ENCODE results near the gene LPIN1.
"Not testable (repeated sequence)": the region's sequence is repeated elsewhere in the genome, so short reads cannot be mapped to it uniquely, and the experiment has no call there.

LPIN1 gene

DNA sequence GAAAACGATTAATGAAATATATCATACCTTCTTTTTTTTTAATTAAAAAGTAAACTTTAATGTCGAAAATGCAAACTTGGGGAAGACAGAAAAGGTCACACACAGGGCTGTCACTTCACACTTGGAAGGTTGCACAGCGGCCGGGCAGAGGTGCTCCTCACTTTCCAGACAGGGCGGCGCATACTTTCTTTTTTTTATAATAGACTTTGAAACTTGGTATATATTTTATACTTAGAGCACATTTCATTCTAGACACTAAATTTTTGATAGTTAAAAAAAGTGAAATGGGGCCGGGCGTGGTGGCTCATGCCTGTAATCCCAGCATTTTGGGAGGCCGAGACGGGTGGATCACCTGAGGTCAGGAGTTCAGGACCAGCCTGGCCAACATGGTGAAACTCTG is 66.9 kb downstream of the LPIN1 start:
- not testable (repeated sequence) for DNase-seq

GRCh38 chr2:11813951-11814350 is 67.5 kb downstream of the LPIN1 start:
- no peak for DNase-seq

DNA sequence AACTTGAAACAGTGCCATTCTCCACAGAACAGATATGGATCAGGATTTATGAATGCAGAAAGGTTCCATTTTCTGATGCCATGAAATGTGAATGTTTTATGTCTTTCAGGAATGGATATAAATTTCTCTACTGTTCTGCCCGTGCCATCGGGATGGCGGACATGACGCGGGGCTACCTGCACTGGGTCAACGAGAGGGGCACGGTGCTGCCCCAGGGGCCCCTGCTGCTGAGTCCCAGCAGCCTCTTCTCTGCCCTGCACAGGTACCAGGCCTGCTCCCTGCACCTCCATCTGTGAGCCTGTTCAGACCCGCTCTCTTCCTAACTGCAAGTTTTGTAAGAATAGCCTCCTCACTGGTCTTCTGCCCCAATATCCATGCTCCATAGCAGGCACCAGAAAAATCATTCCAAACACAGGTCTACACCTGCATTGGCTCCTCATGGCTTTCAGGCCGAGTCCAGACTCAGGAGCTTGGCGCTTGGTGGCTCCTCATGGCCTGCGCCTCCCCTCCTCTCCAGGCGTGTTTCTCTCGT is 68.6 kb downstream of the LPIN1 start:
- DNase-seq = no peak

GRCh38 chr2:11816935-11817334 is 70.5 kb downstream of the LPIN1 start:
- not testable (repeated sequence) for DNase-seq

- no peak for DNase-seq
Observed at GRCh38 chr2:11819235-11819729, 72.8 kb downstream of the LPIN1 start.

DNA sequence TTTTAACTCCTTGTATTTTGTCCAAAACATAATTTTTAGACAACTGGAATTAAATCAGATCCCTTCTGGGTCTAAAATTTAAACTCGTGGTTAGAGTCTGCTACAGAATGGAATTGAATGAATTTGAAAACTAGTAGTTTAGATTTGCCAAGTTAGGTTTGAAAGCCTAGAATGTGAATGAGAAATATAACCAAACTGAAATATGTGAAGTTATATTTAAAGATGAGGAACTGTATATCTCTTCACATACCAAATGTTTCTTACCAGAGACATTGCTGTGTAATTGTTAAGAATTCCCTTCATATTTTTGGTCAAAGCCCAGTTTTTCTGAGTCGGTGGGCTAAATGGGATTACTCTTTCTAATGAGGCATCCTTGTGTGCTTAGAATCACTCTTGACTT is 74.2 kb downstream of the LPIN1 start:
- DNase-seq = no peak

- no peak for DNase-seq
Observed at GRCh38 chr2:11821705-11822104, 75.3 kb downstream of the LPIN1 start.

DNA sequence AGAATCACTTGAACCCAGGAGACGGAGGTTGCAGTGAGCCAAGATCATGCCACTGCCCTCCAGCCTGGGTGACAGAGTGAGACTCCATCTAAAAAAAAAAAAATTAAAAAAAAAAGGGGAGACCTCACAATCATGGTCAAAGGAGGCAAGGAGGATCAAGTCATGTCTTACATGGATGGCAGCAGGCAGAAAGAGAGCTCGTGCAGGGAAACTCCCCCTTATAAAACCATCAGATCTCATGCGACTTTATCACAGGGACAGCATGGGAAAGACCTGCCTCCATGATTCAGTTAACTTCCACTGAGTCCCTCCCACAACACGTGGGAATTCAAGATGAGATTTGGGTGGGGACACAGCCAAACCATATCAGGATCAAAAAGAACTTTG is 75.9 kb downstream of the LPIN1 start:
- DNase-seq = not testable (repeated sequence)

DNA sequence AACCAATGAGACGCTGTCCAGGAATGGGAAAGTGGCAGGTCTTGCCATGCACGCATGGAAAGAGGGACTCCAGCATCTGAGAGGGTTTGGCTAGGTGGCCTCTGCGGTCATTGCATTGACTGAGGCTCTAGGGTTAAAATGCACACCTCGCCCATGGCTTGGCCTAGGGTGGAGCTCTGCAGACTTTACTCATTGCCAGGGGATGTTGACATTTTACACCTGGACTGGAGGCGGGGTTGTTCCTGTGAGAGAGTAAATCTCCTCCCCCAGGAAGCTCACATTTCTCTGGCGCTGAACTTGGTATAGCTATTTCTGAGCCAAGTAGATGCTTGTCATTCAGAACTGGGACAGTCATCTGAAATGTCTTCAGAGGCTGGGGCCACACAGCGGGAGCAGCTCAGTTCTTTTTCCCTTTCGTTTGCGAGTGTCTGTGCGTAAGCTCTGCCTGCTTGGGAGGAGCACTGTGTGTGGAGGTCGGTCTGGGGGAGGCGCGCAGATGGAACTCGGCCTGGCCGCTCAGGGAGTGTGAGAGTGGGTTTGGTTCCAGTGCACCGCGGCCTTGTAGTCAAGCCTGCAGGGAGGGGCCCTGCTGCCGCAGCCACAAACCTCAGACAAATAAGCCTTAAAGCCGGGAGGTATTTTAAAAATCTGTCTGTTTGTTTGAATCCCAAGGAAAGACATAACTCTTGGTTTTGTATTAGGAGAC is 76.5 kb downstream of the LPIN1 start:
- no peak for DNase-seq

DNA sequence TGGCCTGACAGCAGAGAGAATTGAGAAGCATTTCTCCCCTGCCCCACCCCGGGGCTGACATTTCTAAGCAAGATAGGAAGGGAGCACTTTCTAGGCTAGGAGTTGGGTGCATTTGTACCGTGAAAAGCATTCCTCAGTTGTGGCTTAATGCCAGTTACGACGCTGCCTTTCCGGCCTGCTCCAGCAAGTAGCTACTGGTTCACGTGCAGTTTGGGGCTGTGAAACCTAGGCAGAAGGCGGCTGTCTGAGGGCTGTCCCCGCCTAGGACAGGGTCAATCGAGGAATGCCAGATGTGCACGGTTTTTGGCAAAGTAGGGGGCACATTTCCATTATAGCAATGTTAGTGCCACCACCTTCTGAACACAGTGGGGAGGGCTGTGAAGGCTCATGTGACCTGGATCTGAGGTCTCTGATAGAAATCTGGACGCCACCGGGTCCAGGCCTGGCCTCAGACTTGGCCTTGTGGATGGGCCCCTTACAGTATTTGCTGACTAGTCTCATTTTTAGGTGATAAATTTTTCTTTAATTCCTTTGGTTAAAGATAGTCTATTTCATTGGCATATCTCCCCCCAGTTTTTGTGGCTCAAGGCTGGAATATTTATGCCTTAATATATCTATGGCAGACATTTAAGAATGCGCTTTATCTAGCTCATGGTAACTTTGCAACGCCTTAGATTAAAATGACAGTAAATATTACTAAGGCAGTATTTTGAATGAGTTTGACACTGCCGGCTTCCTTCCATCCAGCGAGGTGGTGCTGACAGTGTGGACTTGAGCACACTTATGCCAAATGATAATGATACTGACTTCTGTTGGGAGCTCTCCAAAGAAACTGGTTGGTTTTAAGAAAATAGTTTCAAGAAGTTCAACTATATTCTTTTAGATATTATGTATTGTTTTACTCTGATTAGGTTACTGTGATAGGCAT is 78.7 kb downstream of the LPIN1 start:
- no peak for DNase-seq

- no peak for DNase-seq
Observed at GRCh38 chr2:11827547-11827946, 81.1 kb downstream of the LPIN1 start.

- no peak for DNase-seq
Observed at GRCh38 chr2:11828933-11829323, 82.5 kb downstream of the LPIN1 start.

DNA sequence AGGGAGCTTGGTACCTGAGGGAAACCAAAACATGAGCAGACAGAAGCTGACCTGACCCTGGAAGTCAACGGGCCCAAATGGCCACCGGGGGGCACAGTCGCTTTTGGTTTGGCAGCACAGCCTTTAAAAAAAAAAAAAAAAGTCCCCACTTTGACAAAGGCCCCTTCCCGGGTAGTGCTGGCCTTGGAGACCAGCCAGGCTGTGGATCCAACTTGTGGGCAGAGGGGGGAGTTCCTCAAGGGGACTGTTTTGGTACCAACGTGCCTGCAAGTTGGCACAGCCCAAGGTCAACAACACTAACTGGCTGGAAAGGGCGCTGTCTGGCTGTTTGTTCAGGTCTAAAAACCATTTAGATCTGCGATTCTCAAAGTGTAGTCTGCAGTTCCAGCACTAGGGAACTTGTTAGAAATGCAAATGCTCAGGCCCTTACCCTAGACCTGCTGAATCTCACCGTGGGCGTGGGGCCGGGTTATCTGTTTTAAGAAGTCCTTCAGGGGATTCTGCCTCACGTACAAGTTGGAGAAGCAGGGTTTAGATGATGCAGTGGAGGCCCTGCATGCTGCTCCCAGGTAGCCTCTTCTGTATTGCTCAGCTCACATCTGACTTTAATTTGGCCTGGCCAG is 83.0 kb downstream of the LPIN1 start:
- DNase-seq = peak; percentile 41

GRCh38 chr2:11829947-11830707 is 83.7 kb downstream of the LPIN1 start:
- peak; percentile 71 for DNase-seq

DNA sequence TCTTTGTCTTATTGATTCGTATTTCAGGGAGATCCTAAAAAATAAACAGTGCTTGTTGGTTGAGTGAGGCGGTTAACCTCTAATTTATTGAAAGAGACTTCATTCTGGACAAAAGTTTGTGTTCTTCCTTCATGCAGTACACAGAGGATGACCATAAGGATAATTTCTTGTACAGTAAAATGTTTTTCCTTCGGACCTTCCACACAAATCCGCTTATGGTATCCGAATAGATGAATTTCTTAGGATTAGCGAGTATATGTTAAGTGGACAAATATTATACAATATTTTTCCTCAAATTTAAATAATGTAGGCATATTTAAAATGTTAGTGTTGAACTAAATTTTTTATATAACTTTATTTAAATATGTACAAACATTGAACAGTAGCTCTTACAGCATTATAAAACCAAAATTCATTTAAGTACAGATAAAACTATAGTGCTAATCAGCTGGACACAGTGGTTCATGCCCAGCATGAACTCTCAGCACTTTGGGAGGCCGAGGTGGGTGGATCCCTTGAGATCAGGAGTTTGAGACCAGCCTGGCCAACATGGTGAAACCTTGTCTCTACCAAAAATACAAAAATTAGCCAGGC is 84.4 kb downstream of the LPIN1 start:
- no peak for DNase-seq

DNA sequence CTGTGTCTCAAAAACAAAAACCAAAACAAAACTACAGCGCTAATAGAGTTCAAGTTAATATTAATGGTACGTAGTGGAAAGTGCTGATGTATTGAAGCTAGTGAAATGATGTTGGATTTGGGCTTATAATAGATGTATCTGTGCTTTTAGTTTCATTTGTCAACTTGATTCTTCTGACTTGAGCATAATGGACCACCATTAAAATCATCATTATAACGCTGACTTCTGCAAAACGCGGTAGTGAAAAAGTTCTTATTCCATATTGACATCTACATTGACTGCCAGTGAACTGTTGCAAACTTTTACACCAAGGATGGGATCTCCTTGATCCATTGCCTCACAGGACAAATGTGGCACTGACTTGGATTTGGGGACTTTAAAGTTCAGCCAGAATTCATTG is 85.0 kb downstream of the LPIN1 start:
- DNase-seq = no peak

DNA sequence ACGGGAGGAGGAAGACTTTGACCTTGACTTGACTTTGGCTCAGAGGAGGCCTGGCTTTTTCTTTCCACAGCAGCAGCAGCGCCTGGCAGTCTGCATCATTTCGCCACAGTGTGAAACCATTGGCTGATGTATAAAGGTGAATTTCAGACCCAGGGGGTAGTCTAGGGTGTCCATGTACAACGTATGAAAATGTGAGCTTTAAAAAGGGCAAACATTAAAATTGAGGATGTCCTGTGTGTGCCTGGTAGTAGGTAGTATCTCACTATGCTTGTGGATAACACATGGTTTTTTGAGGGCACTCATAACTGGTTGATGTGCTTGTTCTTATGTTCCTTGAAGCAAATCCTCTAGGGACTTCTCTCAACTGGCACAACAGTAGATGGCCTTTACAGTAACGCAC is 86.1 kb downstream of the LPIN1 start:
- no peak for DNase-seq

GRCh38 chr2:11833601-11834000 is 87.2 kb downstream of the LPIN1 start:
- no peak for DNase-seq

DNA sequence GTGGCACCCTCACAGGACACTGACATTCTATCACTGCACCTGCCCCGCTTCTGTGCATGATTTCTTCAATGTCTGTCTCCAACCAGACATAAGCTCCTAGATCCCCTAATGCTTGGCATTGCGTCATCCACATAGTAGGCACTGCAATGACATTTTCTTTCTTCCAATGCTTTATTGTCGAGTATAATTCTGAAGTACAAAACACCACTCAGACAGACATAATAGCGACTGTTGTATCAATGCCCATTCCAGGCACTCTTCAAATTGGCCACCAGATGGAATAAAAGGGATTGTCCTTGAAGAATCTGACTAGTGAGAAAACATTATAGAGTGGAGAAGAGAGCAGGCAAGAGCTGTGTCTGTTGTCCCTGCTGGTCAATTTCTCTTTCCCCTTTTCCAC is 89.0 kb downstream of the LPIN1 start:
- DNase-seq = no peak

GRCh38 chr2:11836647-11837219 is 90.3 kb downstream of the LPIN1 start:
- DNase-seq = no peak

DNA sequence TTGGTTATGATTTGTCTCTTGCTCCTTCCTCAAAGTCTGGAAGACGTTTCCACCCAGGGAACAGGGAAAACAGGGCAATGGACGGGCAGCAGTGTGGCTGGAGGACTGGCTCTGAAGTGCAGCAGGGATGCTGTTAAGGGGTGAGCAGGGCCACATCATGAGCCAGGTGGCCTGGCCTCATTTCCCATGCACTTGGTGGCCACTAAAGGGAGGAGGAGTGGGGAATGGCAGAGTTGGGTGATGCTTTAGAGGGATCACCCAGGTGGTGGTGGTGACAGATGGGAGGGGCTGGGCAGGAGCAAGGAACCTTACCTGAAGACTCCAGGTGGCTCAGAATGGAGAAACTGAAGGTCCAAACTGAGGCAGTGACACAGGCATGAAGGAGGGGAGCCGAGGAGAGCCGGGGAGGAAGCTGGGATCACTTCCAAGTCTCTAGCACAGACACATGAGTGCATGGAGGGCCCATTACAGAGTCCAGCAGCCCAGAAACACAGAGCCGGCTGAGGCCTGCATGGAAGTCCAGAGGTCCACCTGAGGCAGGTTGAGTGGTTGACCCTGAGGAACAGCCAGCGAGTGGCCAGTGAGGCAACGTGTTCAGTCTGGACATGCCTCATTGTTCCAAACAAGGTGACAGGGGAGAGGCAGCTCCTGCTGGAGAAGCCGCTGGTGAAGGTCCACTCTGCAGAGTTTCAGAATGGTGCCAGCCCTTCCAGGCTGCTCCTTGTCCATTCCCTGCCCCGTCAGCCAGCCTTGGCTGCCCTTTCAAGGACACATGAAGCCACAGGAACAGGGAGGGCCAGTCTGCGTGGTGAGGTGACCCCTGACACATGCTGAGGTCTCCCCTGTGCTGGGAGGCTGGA is 91.7 kb downstream of the LPIN1 start:
- DNase-seq = no peak
